SK-N-MC (cell line): Measurements from ENCODE around the gene COA8.

ENCODE experiments used
- EZH2 ChIP-seq: fragments of 200-600 bp; sonication (generic); IDR thresholded peaks from one replicate; pipeline ENCODE4 v1.6.1; 2017; ENCODE audit warnings: antibody characterized with exemption
- FOXP2 ChIP-seq: optimal IDR thresholded peaks from 2 replicates; pipeline ENCODE3; 2011; ENCODE audit warnings: mild to moderate bottlenecking, moderate library complexity; ENCODE audit not compliant: insufficient read depth; ENCODE audit errors: extremely low read length, control extremely low read depth
- POLR2AphosphoS5 ChIP-seq: IDR thresholded peaks from 2 replicates; pipeline ENCODE4 v1.6.1; 2012; ENCODE audit warnings: mild to moderate bottlenecking, low read depth, low read length, borderline replicate concordance

DNA sequence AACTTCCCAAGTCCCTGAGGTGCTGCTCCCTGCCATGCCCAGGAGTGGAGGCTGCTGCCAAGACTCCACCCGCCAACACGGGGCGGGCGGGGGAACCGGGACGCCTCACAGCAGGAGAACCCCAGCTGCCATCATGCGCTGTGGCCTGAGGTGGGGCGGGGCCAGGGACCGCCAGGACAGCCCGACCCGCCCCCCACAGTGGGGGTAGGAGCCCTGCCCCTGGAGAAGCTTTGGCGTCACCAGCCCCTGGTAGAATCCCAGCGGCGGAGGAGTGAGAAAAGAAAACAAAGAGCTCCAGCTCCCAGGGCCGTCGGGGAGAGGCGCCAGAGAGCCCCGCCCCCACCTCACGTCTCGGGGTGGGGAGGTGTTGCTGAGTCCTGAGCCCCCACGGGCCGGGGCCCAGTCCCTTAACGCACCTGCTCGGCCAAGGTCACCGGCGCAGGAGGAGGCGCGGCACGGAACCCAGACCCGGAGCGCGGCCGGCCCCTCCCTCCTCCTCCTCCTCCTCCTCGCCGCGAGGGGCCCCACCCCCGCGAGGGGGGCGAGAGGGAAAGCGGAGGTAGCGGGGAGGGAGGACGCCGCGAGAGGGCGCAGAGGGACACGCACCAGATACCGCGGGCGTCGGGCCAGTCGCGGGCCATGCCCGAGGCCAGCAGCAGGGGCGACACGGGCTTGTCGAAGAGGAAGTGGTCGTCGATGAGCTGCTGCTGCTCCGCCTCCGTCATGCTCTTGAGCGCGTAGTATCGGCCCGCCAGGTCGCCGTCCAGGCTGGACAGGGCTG, 41.9 kb upstream of the COA8 start:
- no peak; the same call in none of the 2 replicates for TF ChIP-seq POLR2AphosphoS5
- no peak for TF ChIP-seq EZH2
- TF ChIP-seq FOXP2: no peak
